ENCODE results near the gene DACH1. TPM values are rescaled to one million over a fixed set of nuclear protein-coding genes. Genes with fewer than 3 reads are reported as not detected.

Gene DACH1
- total RNA-seq, 1 donor from 2014 or later: 37.1 TPM

- no peak for DNase-seq (ENCODE audit: low spot score, unreplicated experiment)
- H3K27me3 Mint-ChIP-seq: no peaks in the 10 kb centered on the region
- peaks cover 17% of the 10 kb centered on the region for H3K4me1 Mint-ChIP-seq (ENCODE audit: low read depth)
- TF ChIP-seq CTCF (IDR thresholded peaks at IDR 0.05; ENCODE audit: unreplicated experiment): no peak
- no peaks in the 10 kb centered on the region for H3K9me3 Mint-ChIP-seq (ENCODE audit: low read depth)
- H3K27ac Mint-ChIP-seq: no peak overlapping the region
- H3K4me3 Mint-ChIP-seq (ENCODE audit: low read depth): no peak overlapping the region
- peaks cover 16% of the 10 kb centered on the region for H3K36me3 Mint-ChIP-seq (ENCODE audit: insufficient read depth)
Observed at GRCh38 chr13:71814806-71815360, 52.1 kb downstream of the DACH1 start.

- TF ChIP-seq CTCF (IDR thresholded peaks at IDR 0.05; ENCODE audit: unreplicated experiment): no peak
- Mint-ChIP-seq H3K4me3 (ENCODE audit: low read depth) (no peak overlapping the region), H3K4me1 (ENCODE audit: low read depth) (peaks cover 24% of the 10 kb centered on the region), H3K27ac (no peak overlapping the region), H3K36me3 (ENCODE audit: insufficient read depth) (peaks cover 3% of the 10 kb centered on the region), H3K27me3 (no peaks in the 10 kb centered on the region), H3K9me3 (ENCODE audit: low read depth) (no peaks in the 10 kb centered on the region)
- DNase-seq (ENCODE audit: low spot score, unreplicated experiment): no peak
Observed at GRCh38 chr13:71813187-71813586, 53.8 kb downstream of the DACH1 start.

- H3K27me3 Mint-ChIP-seq: no peaks in the 10 kb centered on the region
- H3K4me3 Mint-ChIP-seq (ENCODE audit: low read depth): no peak overlapping the region
- no peak for DNase-seq (ENCODE audit: low spot score, unreplicated experiment)
- H3K4me1 Mint-ChIP-seq (ENCODE audit: low read depth): peaks cover 26% of the 10 kb centered on the region
- peak; percentile 9 for TF ChIP-seq CTCF (IDR thresholded peaks at IDR 0.05; ENCODE audit: unreplicated experiment)
- H3K36me3 Mint-ChIP-seq (ENCODE audit: insufficient read depth): no peaks in the 10 kb centered on the region
- no peak overlapping the region for H3K27ac Mint-ChIP-seq
- H3K9me3 Mint-ChIP-seq (ENCODE audit: low read depth): no peaks in the 10 kb centered on the region
Observed at GRCh38 chr13:71811344-71811743, 55.7 kb downstream of the DACH1 start.

DNA sequence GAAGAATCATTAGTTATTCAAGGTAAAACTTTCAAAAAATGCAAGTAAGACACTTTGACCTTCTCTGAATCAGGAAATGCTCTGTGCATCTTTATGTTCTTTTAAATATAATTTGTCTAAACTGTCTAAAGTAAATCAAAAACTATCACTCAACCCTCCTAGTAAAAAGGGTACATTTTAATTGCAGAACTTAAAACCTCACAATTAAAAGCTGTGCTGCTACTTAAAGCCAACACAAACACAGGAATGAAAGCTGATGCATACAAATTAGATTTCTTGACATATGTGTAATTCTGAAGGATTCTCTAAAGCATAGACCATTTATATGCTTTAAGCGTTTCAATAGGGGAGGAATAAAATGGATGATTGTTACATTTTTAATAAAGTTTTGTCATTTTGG, 58.3 kb downstream of the DACH1 start:
- no peak for DNase-seq (ENCODE audit: low spot score, unreplicated experiment)
- Mint-ChIP-seq H3K27me3 (no peaks in the 10 kb centered on the region), H3K4me1 (ENCODE audit: low read depth) (peaks cover 16% of the 10 kb centered on the region), H3K36me3 (ENCODE audit: insufficient read depth) (peaks cover 1% of the 10 kb centered on the region), H3K27ac (no peak overlapping the region), H3K9me3 (ENCODE audit: low read depth) (peaks cover 4% of the 10 kb centered on the region), H3K4me3 (ENCODE audit: low read depth) (no peak overlapping the region)
- TF ChIP-seq CTCF (IDR thresholded peaks at IDR 0.05; ENCODE audit: unreplicated experiment): no peak

DNA sequence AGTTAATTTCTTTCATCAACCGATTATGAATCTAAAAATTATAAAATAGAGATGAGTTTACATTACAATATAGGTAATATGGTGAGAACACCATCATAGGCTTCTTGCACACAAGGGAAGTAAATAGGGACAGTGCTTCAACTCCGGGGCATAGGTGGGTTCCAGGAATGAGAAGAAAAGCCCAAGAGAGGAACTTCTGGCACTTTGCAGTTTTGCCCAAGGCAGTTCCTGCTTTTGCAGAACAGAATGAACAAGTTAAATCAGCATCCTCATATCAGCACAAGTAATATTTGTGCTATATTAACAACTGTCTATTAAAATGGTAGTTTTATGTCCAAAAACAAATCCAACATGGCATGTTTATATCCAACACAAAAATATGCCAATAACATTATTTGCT, 60.1 kb downstream of the DACH1 start:
- no peak overlapping the region for H3K4me3 Mint-ChIP-seq (ENCODE audit: low read depth)
- H3K4me1 Mint-ChIP-seq (ENCODE audit: low read depth): peaks cover 18% of the 10 kb centered on the region
- no peak overlapping the region for H3K27ac Mint-ChIP-seq
- DNase-seq (ENCODE audit: low spot score, unreplicated experiment): no peak
- peaks cover 4% of the 10 kb centered on the region for H3K9me3 Mint-ChIP-seq (ENCODE audit: low read depth)
- TF ChIP-seq CTCF (IDR thresholded peaks at IDR 0.05; ENCODE audit: unreplicated experiment): no peak
- peaks cover 1% of the 10 kb centered on the region for H3K36me3 Mint-ChIP-seq (ENCODE audit: insufficient read depth)
- H3K27me3 Mint-ChIP-seq: no peaks in the 10 kb centered on the region

Data from progenitor cell of endocrine pancreas (in vitro differentiated cells).